Limb (tissue), 2 donors: ENCODE results near the gene NTM.

Experiments used
- DNase-seq, 2 donors: peaks; one replicate each; pipeline ENCODE4 v3.0.0-alpha.2; 2016; ENCODE audit errors: extremely low spot score in 2 of 2

Gene NTM

DNA sequence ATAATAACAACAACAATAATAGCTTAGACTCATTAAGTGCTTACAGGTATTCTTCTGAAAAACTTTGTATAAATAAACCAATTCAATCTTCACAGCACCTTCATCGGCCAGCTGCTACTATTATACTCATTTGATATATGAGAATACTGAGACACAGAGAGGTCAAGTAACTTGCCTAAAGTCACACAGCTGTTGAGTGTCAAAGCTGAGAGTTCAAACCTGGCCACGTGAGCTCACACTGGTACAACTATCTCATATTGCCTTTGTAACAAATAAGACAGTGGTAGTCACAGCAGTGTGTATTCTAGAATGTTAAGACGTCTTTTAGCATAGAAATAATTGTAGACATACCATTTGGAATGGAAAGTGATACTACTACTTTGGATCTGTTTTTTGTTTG, 268.5 kb downstream of the NTM start:
- no peak for DNase-seq

- DNase-seq, result no peak
These were observed 269.9 kb downstream of the NTM start for GRCh38 chr11:131640320-131640719.

GRCh38 chr11:131642756-131643531, 272.5 kb downstream of the NTM start:
- DNase-seq, result no peak

DNA sequence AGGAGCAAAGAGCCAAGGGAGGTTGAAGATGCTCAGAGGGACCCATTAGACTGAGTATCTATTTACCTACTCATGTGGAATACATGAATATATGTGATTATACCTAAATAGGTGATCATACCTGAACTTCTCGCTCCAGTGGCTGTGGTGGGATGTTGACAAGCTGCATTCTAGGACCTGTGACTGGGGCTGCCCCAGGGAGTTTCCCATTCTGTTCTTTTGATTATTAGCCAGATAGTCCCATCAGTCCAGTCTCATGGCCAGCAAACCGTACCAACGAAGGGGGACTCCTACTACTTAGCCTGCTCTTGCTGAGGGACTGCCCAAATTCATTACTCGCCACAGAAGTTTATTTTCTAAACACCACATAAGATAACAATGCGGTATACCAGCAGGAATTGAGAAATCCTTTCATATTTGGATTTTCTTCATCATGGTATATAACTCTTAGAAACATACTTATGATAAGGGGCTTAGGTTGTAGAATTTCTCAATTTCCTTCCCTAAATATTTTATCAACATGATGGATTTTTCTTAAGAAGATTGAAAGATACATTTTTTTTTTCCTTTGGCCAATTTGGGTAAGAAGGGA, 273.9 kb downstream of the NTM start:
- no peak for DNase-seq

GRCh38 chr11:131645237-131645636, 274.8 kb downstream of the NTM start:
- no peak for DNase-seq

- no peak for DNase-seq
These were observed 279.4 kb downstream of the NTM start for GRCh38 chr11:131649856-131650255.

DNA sequence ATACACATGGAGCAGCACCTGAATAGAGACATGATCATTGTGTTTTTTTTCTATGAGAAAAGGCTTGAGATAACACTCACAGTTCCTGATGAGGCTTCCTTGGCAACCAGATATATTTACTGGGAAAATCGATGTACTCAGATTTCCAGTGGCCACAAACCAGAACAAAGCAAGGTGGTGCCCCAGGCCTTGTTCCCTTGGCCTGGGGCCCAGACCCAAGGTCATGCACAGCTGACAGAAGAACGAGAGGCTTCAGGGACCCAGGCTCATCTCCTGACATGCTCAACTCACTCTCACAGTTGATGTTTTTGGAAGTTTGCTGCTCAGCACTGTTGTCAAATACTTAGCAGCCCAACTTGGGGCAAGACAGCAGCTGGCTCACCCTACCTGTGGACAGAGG, 281.8 kb downstream of the NTM start:
- no peak for DNase-seq

DNA sequence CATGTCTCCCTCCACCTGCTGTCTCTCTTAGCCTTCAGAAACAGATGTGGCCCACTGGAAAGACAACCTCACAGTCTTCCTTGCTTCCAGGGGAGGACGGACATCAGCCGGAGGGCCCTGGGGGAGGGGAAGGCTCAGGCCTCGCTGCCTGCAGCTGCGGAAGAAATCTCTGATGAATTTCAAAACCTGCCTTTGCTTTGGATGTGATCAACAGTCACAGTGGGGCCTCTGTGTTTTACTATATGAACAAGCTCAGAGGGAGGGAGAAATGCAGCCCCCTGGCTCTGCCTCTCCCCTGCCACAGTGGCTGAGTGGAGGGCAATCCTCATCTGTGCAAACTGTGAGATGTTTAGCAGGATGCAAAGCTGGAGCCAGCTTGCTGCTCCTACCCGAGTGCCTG, 282.8 kb downstream of the NTM start:
- DNase-seq, result peak in 1 of 2 donors; percentile 27

- peak in 1 of 2 donors; percentile 7 for DNase-seq
These were observed 284.4 kb downstream of the NTM start for GRCh38 chr11:131654849-131655248.

DNA sequence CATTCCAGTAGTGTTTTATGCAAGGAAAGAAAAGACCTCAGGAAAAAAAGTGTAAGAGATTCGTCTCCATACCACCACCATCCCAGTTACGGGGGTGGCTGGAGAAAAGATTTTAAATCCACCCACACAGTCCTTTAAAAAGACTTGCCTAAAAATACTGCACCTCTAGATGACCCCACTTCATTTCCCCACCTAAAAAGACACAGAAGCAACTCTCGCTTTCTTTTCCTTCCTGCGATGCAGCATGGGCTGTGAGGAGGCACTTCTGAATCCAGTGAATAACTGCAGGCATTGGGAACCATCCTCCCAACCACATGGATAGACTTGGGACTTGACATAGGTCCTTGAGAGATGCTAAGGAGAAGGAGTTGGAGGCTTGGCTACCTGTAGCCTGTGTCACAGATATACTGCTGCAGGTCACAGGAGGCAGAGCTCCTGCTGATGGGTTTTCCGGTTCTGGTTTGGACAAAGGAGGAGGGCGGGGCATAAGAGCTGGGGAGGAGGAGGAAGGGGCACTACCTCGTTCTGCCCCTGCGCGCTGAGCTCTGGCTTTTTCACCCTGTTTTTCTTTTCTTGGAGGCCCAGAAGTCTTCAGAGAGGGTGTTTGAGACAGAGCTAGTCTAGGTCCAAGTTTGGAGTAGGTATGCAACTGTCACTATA, 285.9 kb downstream of the NTM start:
- peak in 1 of 2 donors; percentile 12 for DNase-seq

DNA sequence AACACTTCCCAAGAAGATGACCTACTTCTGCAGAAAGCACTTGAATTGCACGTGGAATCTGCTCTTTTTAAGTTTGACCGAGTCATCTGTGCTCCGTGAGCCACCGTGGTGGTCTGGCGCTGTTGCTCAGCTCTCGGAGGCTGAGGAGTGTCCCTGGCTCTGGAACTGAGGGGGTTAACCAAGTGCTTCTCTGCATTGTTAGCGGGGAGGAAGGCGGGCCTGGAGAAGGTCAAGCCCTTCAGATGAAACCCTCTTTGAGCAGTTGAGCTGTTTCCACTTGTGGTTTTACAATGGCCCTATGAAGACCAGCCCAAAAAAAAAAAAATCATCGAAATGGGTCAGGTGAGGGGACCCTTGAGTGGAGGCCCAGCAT, 286.4 kb downstream of the NTM start:
- DNase-seq, result peak in 1 of 2 donors; percentile 24

- no peak for DNase-seq
These were observed 288.0 kb downstream of the NTM start for GRCh38 chr11:131658414-131658813.

- no peak for DNase-seq
These were observed 288.5 kb downstream of the NTM start for GRCh38 chr11:131658952-131659351.

DNA sequence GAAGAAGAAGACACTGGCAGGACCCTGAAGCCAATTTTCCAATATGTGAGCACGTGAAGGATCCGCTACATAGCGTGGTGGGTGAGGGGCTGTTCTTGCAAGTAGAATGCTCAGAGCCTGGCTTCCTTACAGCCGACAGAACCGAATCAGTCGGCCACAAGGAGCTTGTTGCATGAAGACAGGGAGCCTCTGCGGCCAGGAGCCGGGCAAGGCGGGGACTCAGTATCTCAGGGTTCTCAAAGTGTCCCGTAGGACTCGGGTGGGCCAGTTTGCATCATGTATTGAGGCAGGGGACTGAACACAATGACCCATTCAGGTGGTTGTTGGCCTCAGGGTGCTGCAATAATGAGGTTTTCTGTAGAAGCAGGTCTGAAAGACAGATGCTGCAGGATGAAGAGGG, 289.5 kb downstream of the NTM start:
- no peak for DNase-seq

GRCh38 chr11:131661132-131661531, 290.7 kb downstream of the NTM start:
- no peak for DNase-seq

DNA sequence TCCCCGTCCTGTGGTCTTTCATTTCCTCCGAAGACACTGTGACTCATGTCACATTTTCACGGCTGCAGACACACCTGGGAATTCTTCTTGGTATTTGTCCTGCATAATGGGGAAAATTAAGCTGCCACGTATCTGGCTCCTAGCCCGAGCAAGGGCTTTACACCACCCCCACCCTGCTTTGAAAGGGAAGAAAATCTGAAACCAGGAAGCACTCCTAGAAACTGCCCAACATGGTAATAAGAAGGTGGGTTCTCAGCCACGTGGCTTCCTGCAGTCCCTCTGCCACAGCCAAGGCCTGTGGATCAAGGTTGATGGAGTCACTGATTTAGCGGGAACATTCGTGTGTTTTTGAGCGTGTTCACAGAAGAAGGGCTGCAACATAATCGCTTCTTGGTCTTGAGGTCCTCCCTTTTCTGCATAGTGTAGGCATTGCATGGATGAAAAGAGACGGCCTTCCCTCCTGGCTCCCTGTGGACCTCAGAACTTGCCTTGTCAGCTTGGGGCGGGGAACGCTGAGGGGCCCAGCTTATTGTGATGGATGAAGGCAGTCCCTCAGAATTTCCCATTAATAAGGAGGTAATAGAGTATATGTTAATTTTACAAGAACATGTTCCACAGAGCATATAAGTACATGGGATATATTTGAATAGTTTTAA, 292.0 kb downstream of the NTM start:
- DNase-seq, result no peak

GRCh38 chr11:131662993-131663392, 292.6 kb downstream of the NTM start:
- no peak for DNase-seq

DNA sequence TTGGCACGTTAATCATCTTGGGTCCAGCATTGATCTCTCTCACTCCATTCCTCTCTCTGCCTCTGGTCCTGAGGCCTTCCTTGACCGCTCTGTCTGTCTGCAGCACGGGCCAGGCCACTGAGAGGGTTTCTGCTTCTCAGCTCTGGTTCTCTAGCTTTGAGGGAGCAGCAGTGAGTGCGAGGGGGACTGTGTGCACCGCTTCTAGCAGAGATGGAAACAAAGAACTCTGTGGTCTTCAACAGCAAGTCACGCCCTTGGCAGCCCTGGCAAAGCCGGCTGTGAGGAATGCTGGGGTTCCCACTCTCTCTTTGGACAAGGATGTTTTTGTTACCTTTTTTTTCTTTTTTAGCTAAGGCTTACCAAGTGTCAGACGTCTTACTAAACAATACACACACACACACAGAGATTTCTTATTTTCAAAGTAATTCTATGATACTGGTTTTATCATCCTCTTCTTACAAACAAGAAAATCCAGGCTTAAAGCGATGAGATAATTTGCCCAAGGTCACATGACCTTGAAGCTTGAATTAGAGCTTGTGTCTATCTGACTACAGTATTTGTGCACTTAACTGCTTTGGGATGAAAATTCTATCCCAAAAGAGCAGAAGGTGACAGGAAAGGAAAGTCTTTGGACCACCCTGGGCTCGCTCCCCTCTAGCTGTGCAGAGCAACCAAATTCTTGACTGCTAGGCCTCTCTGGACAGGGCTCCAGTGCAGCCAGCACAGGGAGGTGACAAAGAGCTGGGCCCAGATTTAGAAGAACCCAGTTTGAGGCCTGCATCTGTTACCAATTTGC, 293.2 kb downstream of the NTM start:
- DNase-seq, result no peak

- no peak for DNase-seq
These were observed 293.9 kb downstream of the NTM start for GRCh38 chr11:131664293-131664692.

DNA sequence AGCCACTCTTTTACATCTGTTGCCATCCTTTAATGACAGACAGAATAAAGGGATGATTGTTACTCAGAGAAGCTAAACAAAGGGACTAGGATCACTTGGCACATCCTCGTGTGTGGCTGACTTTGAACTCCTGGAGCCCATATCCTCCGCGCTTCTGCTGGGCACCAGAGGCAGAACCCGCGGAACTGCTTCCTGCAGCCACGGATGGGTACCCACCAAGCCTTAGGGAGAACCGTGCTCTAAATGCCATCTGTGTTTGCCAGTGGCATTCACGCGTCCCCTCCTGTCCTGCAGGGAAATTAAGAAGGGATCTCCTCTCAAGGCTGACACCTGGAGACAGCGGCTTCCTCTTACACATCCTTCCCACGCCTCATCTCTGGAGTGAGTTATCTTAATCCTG, 294.4 kb downstream of the NTM start:
- no peak for DNase-seq

GRCh38 chr11:131665344-131665968, 295.0 kb downstream of the NTM start:
- DNase-seq, result no peak
